Transverse colon (tissue), 3 donors: ENCODE results near the gene PORCN.

Source experiments
- POLR2A ChIP-seq: fragments of 450-650 bp; IDR thresholded peaks from one replicate; pipeline ENCODE4 v1.6.1; 2016; ENCODE audit warnings: antibody characterized with exemption, mild to moderate bottlenecking, moderate library complexity
- POLR2AphosphoS5 ChIP-seq, 3 donors: sonication (generic); formaldehyde crosslinking; IDR thresholded peaks; one replicate each; pipeline ENCODE4 v1.6.1; 2016; ENCODE audit warnings: antibody characterized with exemption in 3 of 3

- TF ChIP-seq POLR2A (no peak), POLR2AphosphoS5 (IDR thresholded peaks at IDR 0.05) (no peak)
Observed at GRCh38 chrX:48512371-48512935, 3.7 kb downstream of the PORCN start.
